Panc1 (cell line): Measurements from ENCODE around the gene UHRF2. TPM values are rescaled to one million over a fixed set of nuclear protein-coding genes. Genes with fewer than 3 reads are reported as not detected.

Source experiments
- ATAC-seq: fragments of 200-7000 bp; cut with Tn5 transposase; 2 replicates; pipeline ENCODE4 v1.9.1; 2020; ENCODE audit warnings: mild to moderate bottlenecking, moderate library complexity
- BruUV-seq: library from RNA; stranded (reverse); fragments of 400-500 nt; replicated peaks from 2 replicates; lab custom pipeline; 2021; lab: Mats Ljungman, UMichigan
- CTCF ChIA-PET: fragments of 300-600 bp; sonication (Branson Sonifier 250); formaldehyde crosslinking; loops from one replicate; lab custom pipeline; 2022; ENCODE audit warnings: antibody characterized with exemption; lab: Charles Lee
- POLR2A ChIA-PET: fragments of 300-600 bp; sonication (Branson Sonifier 250); formaldehyde crosslinking; loops from one replicate; lab custom pipeline; 2022; ENCODE audit warnings: antibody characterized with exemption; lab: Charles Lee
- DNase-seq: peaks from one replicate; pipeline ENCODE4 v3.0.0-alpha.2; 2010; ENCODE audit warnings: low read depth, low spot score
- H3K27ac ChIP-seq: 2 replicates; pipeline ENCODE4 v1.5.1; 2011; ENCODE audit warnings: mild to moderate bottlenecking, low read length, inconsistent platforms
- H3K27me3 ChIP-seq: fragments of 200-500 bp; sonication (Bioruptor generic); 2 replicates; pipeline ENCODE4 v1.6.0; 2014; ENCODE audit warnings: low read length, inconsistent platforms; ENCODE audit not compliant: control insufficient read depth, insufficient read depth
- H3K36me3 ChIP-seq: fragments of 200-500 bp; sonication (Bioruptor generic); 2 replicates; pipeline ENCODE4 v1.5.1; 2014; ENCODE audit warnings: inconsistent platforms, mild to moderate bottlenecking, low read length, moderate library complexity; ENCODE audit not compliant: control insufficient read depth, insufficient read depth
- H3K4me1 ChIP-seq: 2 replicates; pipeline ENCODE4 v1.5.1; 2011; ENCODE audit warnings: inconsistent platforms, mild to moderate bottlenecking, low read length, moderate library complexity; ENCODE audit not compliant: control insufficient read depth, insufficient read depth
- H3K4me3 ChIP-seq, 2 experiments: 2 replicates each; pipeline ENCODE4 v1.5.1; 2011 to 2012; ENCODE audit warnings: low read depth in 2 of 2, low read length in 2 of 2, mild to moderate bottlenecking in 2 of 2, inconsistent platforms in 1 of 2, moderate library complexity in 1 of 2
- H3K9me3 ChIP-seq: fragments of 200-500 bp; sonication (Bioruptor generic); 2 replicates; pipeline ENCODE4 v1.5.1; 2014; ENCODE audit warnings: low read depth, mild to moderate bottlenecking, inconsistent platforms, low read length, moderate library complexity; ENCODE audit not compliant: control insufficient read depth, insufficient read depth
- CTCF ChIP-seq: fragments of 450-650 bp; IDR thresholded peaks from 2 replicates; pipeline ENCODE4 v1.5.1; 2017; ENCODE audit warnings: mild to moderate bottlenecking
- POLR2AphosphoS5 ChIP-seq: IDR thresholded peaks from 2 replicates; pipeline ENCODE4 v1.6.1; 2012; ENCODE audit warnings: mild to moderate bottlenecking, low read depth, low read length, moderate library complexity
- SIN3A ChIP-seq: IDR thresholded peaks from 2 replicates; pipeline ENCODE4 v1.6.1; 2012; ENCODE audit warnings: low read depth, mild to moderate bottlenecking, low read length, moderate library complexity, borderline replicate concordance; ENCODE audit not compliant: insufficient read depth
- TCF7L2 ChIP-seq: IDR thresholded peaks from 2 replicates; pipeline ENCODE4 v1.6.1; 2011; ENCODE audit warnings: mild to moderate bottlenecking, low read depth, low read length, inconsistent platforms
- in situ Hi-C: cut with HindIII; loops from 2 replicates; pipeline ENCODE4 v1.10.0; 2016; ENCODE audit warnings: low sequenced_read_pairs, low pct_unique_long_range_greater_than_20kb
- intact Hi-C: fragments of 100-400 bp; cut with micrococcal nuclease; formaldehyde crosslinking; loops from one replicate; pipeline ENCODE4 v1.10.0; 2022; ENCODE audit not compliant: unreplicated experiment
- total RNA-seq: library from RNA; stranded (reverse); gene quantifications from one replicate; pipeline ENCODE4 v1.2.1, GENCODE V29; 2021; ENCODE audit not compliant: unreplicated experiment
- TF ChIP-seq, protein P1 (sequence below), 2 experiments: IDR thresholded peaks; 2 replicates each; pipeline ENCODE4 v1.6.1; 2011 to 2012; ENCODE audit warnings: low read depth in 2 of 2, control low read depth in 1 of 2, low read length in 1 of 2, mild to moderate bottlenecking in 1 of 2, moderate library complexity in 1 of 2; ENCODE audit not compliant: insufficient read depth in 1 of 2

The UHRF2 gene
- total RNA-seq, 1 experiment from 2014 or later, result 17.2 TPM

GRCh38 chr9:6488395-6488794 lies 75.4 kb downstream of the UHRF2 start:
- no peaks in the 10 kb centered on the region; the same call in 1 of the 2 replicates for H3K36me3 ChIP-seq
- TF ChIP-seq TCF7L2 (no peak), POLR2AphosphoS5 (no peak)
- no peak overlapping the region for H3K27ac ChIP-seq
- H3K9me3 ChIP-seq, result no peaks in the 10 kb centered on the region
- no peaks in the 10 kb centered on the region for H3K27me3 ChIP-seq
- BruUV-seq, result no TSS peak
- ATAC-seq, result no peak
- CTCF ChIA-PET, result no interaction called here
- POLR2A ChIA-PET, result no interaction called here
- H3K4me1 ChIP-seq, result no peaks in the 10 kb centered on the region
- intact Hi-C loops, result no loop called here
- no peak for DNase-seq
- in situ Hi-C loops, result no loop called here
- H3K4me3 ChIP-seq, result no peak overlapping the region

DNA sequence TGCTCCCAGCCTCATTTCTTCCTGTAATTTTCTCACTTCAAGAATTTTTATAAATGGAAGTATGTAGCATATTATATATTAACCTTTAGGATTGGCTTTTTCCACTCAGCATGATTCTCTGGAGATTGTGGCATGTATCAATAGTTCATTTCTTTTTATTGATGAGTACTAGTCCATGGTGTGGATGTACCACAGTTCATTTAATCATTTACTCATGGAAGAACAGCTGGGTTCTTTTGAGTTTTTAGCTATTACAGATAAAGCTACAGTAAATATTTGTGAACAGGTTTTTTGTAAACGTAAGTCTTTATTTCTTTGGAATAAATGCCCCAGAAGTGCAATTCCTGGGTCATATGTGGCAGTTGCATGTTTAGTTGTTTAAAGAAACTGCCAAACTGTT lies 76.1 kb downstream of the UHRF2 start:
- Histone ChIP-seq H3K9me3 (no peaks in the 10 kb centered on the region), H3K27ac (no peak overlapping the region), H3K27me3 (no peaks in the 10 kb centered on the region), H3K36me3 (no peaks in the 10 kb centered on the region; the same call in 1 of the 2 replicates), H3K4me3 (no peak overlapping the region), H3K4me1 (no peaks in the 10 kb centered on the region)
- ATAC-seq (no peak), DNase-seq (no peak)
- POLR2A ChIA-PET, result no interaction called here
- in situ Hi-C loops, result no loop called here
- intact Hi-C loops, result no loop called here
- no TSS peak for BruUV-seq
- no peak for TF ChIP-seq POLR2AphosphoS5
- TF ChIP-seq CTCF, result no peak
- TF ChIP-seq, protein P1, sequence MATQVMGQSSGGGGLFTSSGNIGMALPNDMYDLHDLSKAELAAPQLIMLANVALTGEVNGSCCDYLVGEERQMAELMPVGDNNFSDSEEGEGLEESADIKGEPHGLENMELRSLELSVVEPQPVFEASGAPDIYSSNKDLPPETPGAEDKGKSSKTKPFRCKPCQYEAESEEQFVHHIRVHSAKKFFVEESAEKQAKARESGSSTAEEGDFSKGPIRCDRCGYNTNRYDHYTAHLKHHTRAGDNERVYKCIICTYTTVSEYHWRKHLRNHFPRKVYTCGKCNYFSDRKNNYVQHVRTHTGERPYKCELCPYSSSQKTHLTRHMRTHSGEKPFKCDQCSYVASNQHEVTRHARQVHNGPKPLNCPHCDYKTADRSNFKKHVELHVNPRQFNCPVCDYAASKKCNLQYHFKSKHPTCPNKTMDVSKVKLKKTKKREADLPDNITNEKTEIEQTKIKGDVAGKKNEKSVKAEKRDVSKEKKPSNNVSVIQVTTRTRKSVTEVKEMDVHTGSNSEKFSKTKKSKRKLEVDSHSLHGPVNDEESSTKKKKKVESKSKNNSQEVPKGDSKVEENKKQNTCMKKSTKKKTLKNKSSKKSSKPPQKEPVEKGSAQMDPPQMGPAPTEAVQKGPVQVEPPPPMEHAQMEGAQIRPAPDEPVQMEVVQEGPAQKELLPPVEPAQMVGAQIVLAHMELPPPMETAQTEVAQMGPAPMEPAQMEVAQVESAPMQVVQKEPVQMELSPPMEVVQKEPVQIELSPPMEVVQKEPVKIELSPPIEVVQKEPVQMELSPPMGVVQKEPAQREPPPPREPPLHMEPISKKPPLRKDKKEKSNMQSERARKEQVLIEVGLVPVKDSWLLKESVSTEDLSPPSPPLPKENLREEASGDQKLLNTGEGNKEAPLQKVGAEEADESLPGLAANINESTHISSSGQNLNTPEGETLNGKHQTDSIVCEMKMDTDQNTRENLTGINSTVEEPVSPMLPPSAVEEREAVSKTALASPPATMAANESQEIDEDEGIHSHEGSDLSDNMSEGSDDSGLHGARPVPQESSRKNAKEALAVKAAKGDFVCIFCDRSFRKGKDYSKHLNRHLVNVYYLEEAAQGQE (IDR thresholded peaks at IDR 0.05; ENCODE audit: insufficient read depth in 1 of 2, low read depth in 2 of 2, low read length in 1 of 2), result no peak
- no peak for TF ChIP-seq SIN3A
- no peak for TF ChIP-seq TCF7L2
- CTCF ChIA-PET, result no interaction called here

GRCh38 chr9:6490863-6491262 lies 77.9 kb downstream of the UHRF2 start:
- TF ChIP-seq CTCF, result no peak
- TF ChIP-seq, protein P1 (IDR thresholded peaks at IDR 0.05; ENCODE audit: insufficient read depth in 1 of 2, low read depth in 2 of 2, low read length in 1 of 2), result no peak
- no peak for TF ChIP-seq POLR2AphosphoS5
- no peak for TF ChIP-seq TCF7L2
- TF ChIP-seq SIN3A, result no peak
- POLR2A ChIA-PET, result no interaction called here
- BruUV-seq, result no TSS peak
- no peak overlapping the region for H3K4me3 ChIP-seq
- no peaks in the 10 kb centered on the region; the same call in 1 of the 2 replicates for H3K36me3 ChIP-seq
- no peaks in the 10 kb centered on the region for H3K27me3 ChIP-seq
- H3K27ac ChIP-seq, result no peak overlapping the region
- DNase-seq, result no peak
- no peak for ATAC-seq
- H3K4me1 ChIP-seq, result no peaks in the 10 kb centered on the region
- no peaks in the 10 kb centered on the region for H3K9me3 ChIP-seq
- in situ Hi-C loops, result no loop called here
- intact Hi-C loops, result no loop called here
- CTCF ChIA-PET, result no interaction called here
